ENCODE measurements around the gene SNX8.

DNA sequence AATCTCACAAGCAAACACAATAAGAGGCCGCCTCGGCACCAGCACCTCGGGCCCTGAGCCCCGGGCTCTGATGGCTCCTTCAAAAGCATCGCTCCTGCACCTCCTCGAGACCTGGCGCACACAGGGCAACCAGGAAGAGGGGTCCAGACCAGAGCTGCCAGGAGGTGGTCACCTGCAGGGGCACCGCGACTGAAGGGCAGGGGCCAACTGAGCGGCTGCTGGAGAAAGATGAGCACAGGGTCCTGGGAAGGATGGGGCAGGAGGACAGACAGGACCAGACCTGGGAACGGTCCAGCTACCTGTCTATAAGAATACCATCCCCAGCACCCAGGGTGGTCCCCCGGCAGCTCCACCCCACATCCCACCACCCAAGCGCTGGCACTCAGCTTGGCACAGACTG, 102.3 kb downstream of the SNX8 start:
- TF ChIP-seq GATAD2A (IDR thresholded peaks at IDR 0.05) (no peak), TBP (optimal IDR thresholded peaks at IDR 0.05; ENCODE audit: low read depth, low read length) (no peak), MCM3 (IDR thresholded peaks at IDR 0.05) (no peak), ZNF140 (CRISPR knock-in tag; IDR thresholded peaks at IDR 0.05) (no peak), KAT7 (CRISPR knock-in tag; IDR thresholded peaks at IDR 0.05; ENCODE audit: borderline replicate concordance) (no peak), ARID2 (IDR thresholded peaks at IDR 0.05) (no peak)
- TF ChIP-seq, protein P1, sequence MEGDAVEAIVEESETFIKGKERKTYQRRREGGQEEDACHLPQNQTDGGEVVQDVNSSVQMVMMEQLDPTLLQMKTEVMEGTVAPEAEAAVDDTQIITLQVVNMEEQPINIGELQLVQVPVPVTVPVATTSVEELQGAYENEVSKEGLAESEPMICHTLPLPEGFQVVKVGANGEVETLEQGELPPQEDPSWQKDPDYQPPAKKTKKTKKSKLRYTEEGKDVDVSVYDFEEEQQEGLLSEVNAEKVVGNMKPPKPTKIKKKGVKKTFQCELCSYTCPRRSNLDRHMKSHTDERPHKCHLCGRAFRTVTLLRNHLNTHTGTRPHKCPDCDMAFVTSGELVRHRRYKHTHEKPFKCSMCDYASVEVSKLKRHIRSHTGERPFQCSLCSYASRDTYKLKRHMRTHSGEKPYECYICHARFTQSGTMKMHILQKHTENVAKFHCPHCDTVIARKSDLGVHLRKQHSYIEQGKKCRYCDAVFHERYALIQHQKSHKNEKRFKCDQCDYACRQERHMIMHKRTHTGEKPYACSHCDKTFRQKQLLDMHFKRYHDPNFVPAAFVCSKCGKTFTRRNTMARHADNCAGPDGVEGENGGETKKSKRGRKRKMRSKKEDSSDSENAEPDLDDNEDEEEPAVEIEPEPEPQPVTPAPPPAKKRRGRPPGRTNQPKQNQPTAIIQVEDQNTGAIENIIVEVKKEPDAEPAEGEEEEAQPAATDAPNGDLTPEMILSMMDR (IDR thresholded peaks at IDR 0.05 in 2 of 3, conservative IDR thresholded peaks at IDR 0.05 in 1 of 3; ENCODE audit: insufficient read depth in 2 of 3, low read depth in 1 of 3, low read length in 3 of 3): no peak
- TF ChIP-seq, protein P2, sequence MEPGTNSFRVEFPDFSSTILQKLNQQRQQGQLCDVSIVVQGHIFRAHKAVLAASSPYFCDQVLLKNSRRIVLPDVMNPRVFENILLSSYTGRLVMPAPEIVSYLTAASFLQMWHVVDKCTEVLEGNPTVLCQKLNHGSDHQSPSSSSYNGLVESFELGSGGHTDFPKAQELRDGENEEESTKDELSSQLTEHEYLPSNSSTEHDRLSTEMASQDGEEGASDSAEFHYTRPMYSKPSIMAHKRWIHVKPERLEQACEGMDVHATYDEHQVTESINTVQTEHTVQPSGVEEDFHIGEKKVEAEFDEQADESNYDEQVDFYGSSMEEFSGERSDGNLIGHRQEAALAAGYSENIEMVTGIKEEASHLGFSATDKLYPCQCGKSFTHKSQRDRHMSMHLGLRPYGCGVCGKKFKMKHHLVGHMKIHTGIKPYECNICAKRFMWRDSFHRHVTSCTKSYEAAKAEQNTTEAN (CRISPR knock-in tag; IDR thresholded peaks at IDR 0.05): no peak

Measured in K562 (cell line).